Upper lobe of left lung (tissue), 4 donors: ENCODE data around the gene GRM6.

Experiments
- POLR2A ChIP-seq, 4 donors: fragments of 450-650 bp; IDR thresholded peaks; one replicate each; pipeline ENCODE4 v1.5.1; 2016 to 2017; ENCODE audit warnings: antibody characterized with exemption in 4 of 4, mild to moderate bottlenecking in 2 of 4
- TF ChIP-seq, protein P1 (sequence below), 6 experiments: fragments of 450-650 bp in 4 of 6; fragments of 200-600 bp in 2 of 6; sonication (generic) in 2 of 6; IDR thresholded peaks; one replicate each; pipeline ENCODE4 v1.5.1; 2016 to 2019; ENCODE audit warnings: antibody characterized with exemption in 6 of 6

DNA sequence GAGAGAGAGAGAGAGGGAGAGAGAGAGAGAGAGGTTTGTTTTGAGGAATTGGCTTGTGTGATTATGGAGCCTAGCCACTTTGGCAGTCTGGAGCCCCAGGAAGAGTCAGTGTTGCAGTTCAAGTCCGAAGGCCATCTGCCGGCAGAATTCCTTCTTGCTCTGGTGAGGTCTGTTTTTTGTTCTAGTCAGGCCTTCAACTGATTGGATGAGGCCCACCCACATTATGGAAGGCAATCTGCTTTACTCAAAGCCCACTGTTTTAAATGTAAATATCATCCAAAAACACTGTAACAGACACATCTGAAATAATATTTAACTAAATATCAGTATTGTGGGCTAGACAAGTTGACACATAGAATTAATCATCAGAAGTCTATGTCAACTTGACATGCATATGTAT lies 11.4 kb upstream of the GRM6 start:
- TF ChIP-seq POLR2A (IDR thresholded peaks at IDR 0.05), result no peak
- TF ChIP-seq, protein P1, sequence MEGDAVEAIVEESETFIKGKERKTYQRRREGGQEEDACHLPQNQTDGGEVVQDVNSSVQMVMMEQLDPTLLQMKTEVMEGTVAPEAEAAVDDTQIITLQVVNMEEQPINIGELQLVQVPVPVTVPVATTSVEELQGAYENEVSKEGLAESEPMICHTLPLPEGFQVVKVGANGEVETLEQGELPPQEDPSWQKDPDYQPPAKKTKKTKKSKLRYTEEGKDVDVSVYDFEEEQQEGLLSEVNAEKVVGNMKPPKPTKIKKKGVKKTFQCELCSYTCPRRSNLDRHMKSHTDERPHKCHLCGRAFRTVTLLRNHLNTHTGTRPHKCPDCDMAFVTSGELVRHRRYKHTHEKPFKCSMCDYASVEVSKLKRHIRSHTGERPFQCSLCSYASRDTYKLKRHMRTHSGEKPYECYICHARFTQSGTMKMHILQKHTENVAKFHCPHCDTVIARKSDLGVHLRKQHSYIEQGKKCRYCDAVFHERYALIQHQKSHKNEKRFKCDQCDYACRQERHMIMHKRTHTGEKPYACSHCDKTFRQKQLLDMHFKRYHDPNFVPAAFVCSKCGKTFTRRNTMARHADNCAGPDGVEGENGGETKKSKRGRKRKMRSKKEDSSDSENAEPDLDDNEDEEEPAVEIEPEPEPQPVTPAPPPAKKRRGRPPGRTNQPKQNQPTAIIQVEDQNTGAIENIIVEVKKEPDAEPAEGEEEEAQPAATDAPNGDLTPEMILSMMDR (IDR thresholded peaks at IDR 0.05), result no peak
